Endothelial cell of umbilical vein (primary cell): ENCODE measurements around the gene NKX1-1. TPM values are rescaled to one million over a fixed set of nuclear protein-coding genes. Genes with fewer than 3 reads are reported as not detected.

Experiments
- BruUV-seq: library from RNA; stranded (reverse); fragments of 400-500 nt; replicated peaks from 2 replicates; lab custom pipeline; 2021; lab: Mats Ljungman, UMichigan
- CTCF ChIA-PET: fragments of 300-600, 350-600 bp; sonication (Branson Sonifier 250); formaldehyde crosslinking; loops from one replicate; lab custom pipeline; 2021; ENCODE audit warnings: antibody characterized with exemption, inconsistent platforms; lab: Charles Lee
- POLR2A ChIA-PET: fragments of 300-600, 350-600 bp; sonication (Branson Sonifier 250); formaldehyde crosslinking; loops from one replicate; lab custom pipeline; 2021; ENCODE audit warnings: antibody characterized with exemption, inconsistent platforms; lab: Charles Lee
- DNase-seq: peaks from one replicate; pipeline ENCODE4 v3.0.0-alpha.2; 2011; ENCODE audit warnings: low read depth, low spot score
- FAIRE-seq: peaks from 2 replicates; lab custom pipeline; 2011; peaks lifted over from hg19 to GRCh38; lab: Jason Lieb, UNC
- H2AFZ ChIP-seq: 2 replicates; pipeline ENCODE4 v1.6.0; 2012; ENCODE audit warnings: low read depth, low read length, control low read depth, inconsistent platforms
- H3K27ac ChIP-seq: 2 replicates; pipeline ENCODE4 v1.5.1; 2011; ENCODE audit warnings: low read depth, mild to moderate bottlenecking, control low read depth, low read length, moderate library complexity; ENCODE audit not compliant: insufficient read depth
- H3K27me3 ChIP-seq, 2 experiments: 2 replicates each; pipeline versions ENCODE4 v1.6.0 to v1.6.1; 2011; ENCODE audit warnings: low read length in 2 of 2, mixed read lengths in 1 of 2; ENCODE audit not compliant: control insufficient read depth in 2 of 2, insufficient read depth in 2 of 2
- H3K36me3 ChIP-seq, 2 experiments: 2 replicates in 1 of 2; 3 replicates in 1 of 2; pipeline ENCODE4 v1.5.1; 2011; ENCODE audit warnings: low read length in 2 of 2, mild to moderate bottlenecking in 1 of 2, moderate library complexity in 1 of 2; ENCODE audit not compliant: control insufficient read depth in 2 of 2, insufficient read depth in 2 of 2; ENCODE audit errors: extremely low read depth in 1 of 2
- H3K4me1 ChIP-seq: 3 replicates; pipeline ENCODE4 v1.5.1; 2011; ENCODE audit warnings: mild to moderate bottlenecking, low read length; ENCODE audit not compliant: control insufficient read depth, insufficient read depth; ENCODE audit errors: extremely low read depth
- H3K4me2 ChIP-seq: 2 replicates; pipeline ENCODE4 v1.6.1; 2011; ENCODE audit warnings: low read length, control low read depth, mixed read lengths; ENCODE audit not compliant: insufficient read depth
- H3K4me3 ChIP-seq, 3 experiments: fragments of 200-600 bp in 1 of 3; sonication (generic), shearing (Covaris generic) in 1 of 3; replicated peaks in 1 of 3; 2 replicates each; pipeline ENCODE4 v1.5.1; 2011 to 2016; ENCODE audit warnings: control low read depth in 3 of 3, low read length in 3 of 3, mild to moderate bottlenecking in 2 of 3, inconsistent platforms in 1 of 3, low read depth in 1 of 3, moderate library complexity in 1 of 3; ENCODE audit not compliant: insufficient read depth in 1 of 3
- H3K79me2 ChIP-seq: 2 replicates; pipeline ENCODE4 v1.6.0; 2012; ENCODE audit warnings: low read length, inconsistent platforms; ENCODE audit not compliant: control insufficient read depth, insufficient read depth
- H3K9ac ChIP-seq: replicated peaks from 2 replicates; pipeline ENCODE3; 2011; ENCODE audit warnings: low read length, control low read depth; ENCODE audit not compliant: insufficient read depth; ENCODE audit errors: extremely low read depth
- H3K9me1 ChIP-seq: replicated peaks from 3 replicates; pipeline ENCODE4 v1.6.0; 2011; ENCODE audit warnings: mild to moderate bottlenecking, low read length; ENCODE audit not compliant: control insufficient read depth, insufficient read depth; ENCODE audit errors: extremely low read depth
- H3K9me3 ChIP-seq: replicated peaks from 2 replicates; pipeline ENCODE4 v1.5.1; 2012; ENCODE audit warnings: low read length, inconsistent platforms; ENCODE audit not compliant: control insufficient read depth, insufficient read depth
- H4K20me1 ChIP-seq: replicated peaks from 2 replicates; pipeline ENCODE3; 2011; ENCODE audit warnings: mild to moderate bottlenecking, low read length; ENCODE audit not compliant: control insufficient read depth, insufficient read depth; ENCODE audit errors: extremely low read depth
- CTCF ChIP-seq, 2 donors: IDR thresholded peaks; 1 replicate in 1 of 2; 2 replicates in 1 of 2; pipeline ENCODE4 v1.5.1; 2011; ENCODE audit warnings: low read length in 2 of 2, mild to moderate bottlenecking in 2 of 2, moderate library complexity in 2 of 2, control low read depth in 1 of 2, inconsistent platforms in 1 of 2, low read depth in 1 of 2; ENCODE audit not compliant: insufficient read depth in 1 of 2; ENCODE audit errors: extremely low read depth in 1 of 2
- EZH2 ChIP-seq: IDR thresholded peaks from 2 replicates; pipeline ENCODE4 v1.6.1; 2012; ENCODE audit warnings: borderline replicate concordance, low read depth, mild to moderate bottlenecking, moderate library complexity, low read length, inconsistent platforms; ENCODE audit not compliant: severe bottlenecking
- FOS ChIP-seq: IDR thresholded peaks from 2 replicates; pipeline ENCODE4 v1.6.1; 2011; ENCODE audit warnings: mild to moderate bottlenecking, low read length, moderate library complexity, borderline replicate concordance; ENCODE audit not compliant: insufficient read depth
- GATA2 ChIP-seq: IDR thresholded peaks from 2 replicates; pipeline ENCODE4 v1.7.0; 2011; ENCODE audit warnings: low read depth, mild to moderate bottlenecking, moderate library complexity, mixed read lengths, low read length; ENCODE audit not compliant: insufficient read length, insufficient read depth
- JUN ChIP-seq: IDR thresholded peaks from 2 replicates; pipeline ENCODE4 v1.6.1; 2011; ENCODE audit warnings: borderline replicate concordance, low read depth; ENCODE audit not compliant: insufficient read length, insufficient read depth
- dilution Hi-C: fragments of 300-500 bp; cut with MboI; formaldehyde crosslinking; loops from one replicate; pipeline ENCODE4 v1.15.0; 2019; ENCODE audit warnings: low sequenced_read_pairs; ENCODE audit not compliant: extremely low pct_ligation_motif_present
- intact Hi-C: fragments of 100-400 bp; cut with micrococcal nuclease; formaldehyde crosslinking; loops from one replicate; pipeline ENCODE4 v1.10.0; 2022
- polyA plus RNA-seq, 4 experiments: library from polyadenylated mRNA; depleted of rRNA in 3 of 4; stranded (reverse) in 3 of 4; unstranded in 1 of 4; fragments of >200 nt; gene quantifications; 2 replicates each; pipeline versions ENCODE4 v1.2.1 to v1.2.3, GENCODE V29; 2011 to 2012; ENCODE audit warnings: missing spikeins in 1 of 4
- total RNA-seq: library from RNA; stranded (reverse); gene quantifications from 2 replicates; pipeline ENCODE4 v1.2.3, GENCODE V29; 2021

The NKX1-1 gene
- total and polyA plus RNA-seq, 2 donors (not counting 3 experiments of a cell fraction or from before 2014, with no cell fraction given): not detected

- POLR2A ChIA-PET: no interaction called here
- dilution Hi-C loops: no loop called here
These were observed 2.2 kb upstream of the NKX1-1 start for GRCh38 chr4:1408418-1408817.

More at GRCh38 chr4:1408418-1408817, 2.2 kb upstream of the NKX1-1 start:
- CTCF ChIA-PET: no interaction called here
- Histone ChIP-seq H3K79me2 (no peaks in the 10 kb centered on the region), H3K9ac (no peak overlapping the region), H3K27me3 (peaks cover 35 to 59% of the 10 kb centered on the region in 2 experiments), H4K20me1 (no peaks in the 10 kb centered on the region), H3K4me1 (no peaks in the 10 kb centered on the region), H3K36me3 (no peaks in the 10 kb centered on the region), H3K27ac (no peak overlapping the region), H3K9me1 (no peaks in the 10 kb centered on the region), H2AFZ (no peak overlapping the region), H3K9me3 (no peaks in the 10 kb centered on the region), H3K4me2 (no peak overlapping the region), H3K4me3 (no peak overlapping the region)
- FAIRE-seq (no peak), DNase-seq (no peak)
- intact Hi-C loops: no loop called here
- BruUV-seq: no TSS peak
- TF ChIP-seq GATA2 (no peak), CTCF (IDR thresholded peaks at IDR 0.05; ENCODE audit: extremely low read depth in 1 of 2, insufficient read depth in 1 of 2, low read depth in 1 of 2, low read length in 2 of 2) (no peak), FOS (no peak), JUN (no peak), EZH2 (no peak)
